Fibroblast of skin of left biceps (primary cell): Measurements from ENCODE around the gene TRAT1.

Experiments used
- DNase-seq, 2 experiments: peaks; one replicate each; pipeline ENCODE4 v3.0.0-alpha.2; 2013; ENCODE audit warnings: low read depth in 2 of 2

Gene TRAT1

DNA sequence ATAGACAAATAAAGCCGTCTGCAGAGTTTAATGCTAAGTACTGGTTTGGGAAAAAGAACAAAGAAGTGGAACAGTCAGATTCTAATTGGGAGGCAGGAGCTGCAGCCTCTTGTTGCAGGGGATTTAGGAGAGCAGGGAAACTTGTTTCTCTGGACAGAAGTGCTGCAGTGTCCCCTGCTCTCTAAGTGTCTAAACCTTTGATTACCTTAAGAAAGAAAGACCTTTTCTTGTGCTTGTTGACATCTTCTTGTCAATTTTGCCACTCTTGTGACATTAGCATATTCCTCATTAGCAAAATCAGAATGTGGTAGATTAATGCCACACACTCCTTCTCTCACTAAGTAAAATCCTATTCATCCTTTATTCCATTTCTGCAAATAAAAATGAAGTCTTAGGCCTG is 38.8 kb downstream of the TRAT1 start:
- DNase-seq, result no peak

DNA sequence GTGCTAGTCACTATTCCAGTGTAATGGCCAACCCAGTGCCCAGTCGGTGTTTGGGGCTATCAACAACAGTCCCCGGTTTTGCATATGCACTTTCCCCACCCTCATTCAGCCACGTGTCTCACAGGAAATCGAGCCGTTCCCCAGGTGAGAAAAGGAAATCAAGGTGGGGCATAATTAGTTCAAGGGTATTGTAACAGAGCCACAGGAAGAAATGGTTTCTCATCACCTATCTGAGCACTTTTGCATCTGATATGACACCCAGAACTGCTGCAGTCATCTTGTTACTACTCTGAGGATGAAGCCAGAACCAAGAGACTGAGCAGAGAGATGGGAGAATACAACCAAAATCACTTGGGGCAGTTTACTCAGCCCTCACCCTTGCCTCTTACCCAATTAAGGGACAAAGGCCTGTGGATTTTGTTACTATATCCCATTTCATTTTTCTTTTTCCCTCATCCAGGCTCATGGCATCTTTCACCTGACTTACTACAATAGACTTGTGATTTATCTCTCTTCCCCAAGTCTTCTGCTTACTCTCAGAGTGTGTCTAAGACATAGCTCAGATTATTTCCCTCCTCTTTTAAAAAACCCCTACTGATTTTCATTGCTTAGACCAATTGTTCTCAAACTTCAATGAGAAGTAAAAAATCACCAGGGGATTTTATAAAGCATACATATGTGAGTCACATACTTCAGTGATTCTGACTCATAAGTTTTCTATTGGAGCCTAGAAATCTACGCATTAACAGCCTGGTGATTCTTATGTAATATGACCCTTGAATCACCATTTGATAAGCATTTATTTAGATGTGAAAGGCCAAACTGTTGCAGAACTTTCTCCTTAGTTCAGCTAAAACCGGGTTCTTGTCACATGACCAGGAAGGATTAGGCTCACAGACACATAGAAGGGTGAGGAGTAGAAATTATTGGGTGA is 40.5 kb downstream of the TRAT1 start:
- DNase-seq, result peak; percentile 13 to 17

DNA sequence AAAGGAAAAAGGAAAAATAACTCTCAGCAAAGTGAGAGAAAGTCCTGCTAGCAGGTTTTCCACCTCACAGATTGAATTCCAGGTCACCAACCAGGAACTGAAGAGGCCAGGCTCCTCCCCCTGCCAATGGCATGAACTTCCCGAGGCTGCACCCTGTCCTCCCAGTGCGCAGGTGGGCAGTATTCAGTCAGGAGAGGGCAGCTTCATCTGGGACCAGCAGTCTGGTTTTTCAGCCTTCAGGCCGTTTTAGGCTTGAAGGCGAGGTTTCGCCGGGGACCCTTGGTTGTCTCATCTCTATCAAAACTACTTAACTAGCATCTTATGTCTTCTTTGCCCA is 41.2 kb downstream of the TRAT1 start:
- no peak for DNase-seq

DNA sequence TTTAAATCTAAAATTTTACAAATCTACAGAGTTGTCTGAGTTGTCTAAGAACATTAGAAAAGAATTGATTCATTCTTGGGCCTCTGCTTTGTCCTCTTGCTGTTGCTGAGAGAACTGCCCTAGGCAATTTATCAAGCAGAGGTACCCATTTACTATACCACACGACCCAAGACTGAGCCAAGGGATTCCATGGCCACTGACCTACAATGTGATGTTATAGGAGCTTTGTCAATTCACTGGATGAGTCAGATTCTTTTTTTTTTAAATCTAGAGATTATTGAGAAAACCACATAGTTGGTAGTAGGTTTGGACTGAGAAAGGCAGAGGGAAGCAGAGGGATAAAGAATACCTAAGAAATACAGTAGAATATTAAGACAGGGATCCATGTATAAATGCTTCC is 55.3 kb downstream of the TRAT1 start:
- no peak for DNase-seq

DNA sequence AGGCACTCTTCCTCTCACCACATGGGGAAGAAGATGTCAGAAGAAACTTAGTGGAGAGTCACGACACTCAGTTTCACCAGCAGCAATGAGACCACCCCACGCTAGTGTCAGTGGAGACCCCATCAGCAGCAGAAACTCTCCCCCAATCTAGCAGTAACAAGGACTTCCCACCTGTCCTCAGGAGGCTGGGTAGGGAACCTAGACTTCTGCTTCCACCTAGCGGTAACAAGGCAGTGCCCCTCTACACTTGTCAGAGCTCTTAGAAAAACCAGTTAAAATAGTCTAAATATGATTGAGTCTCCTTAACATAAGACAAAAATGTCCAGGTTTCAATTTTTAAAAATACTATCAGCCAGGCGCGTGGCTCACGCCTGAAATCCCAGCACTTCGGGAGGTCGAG is 57.3 kb downstream of the TRAT1 start:
- DNase-seq, result no peak

DNA sequence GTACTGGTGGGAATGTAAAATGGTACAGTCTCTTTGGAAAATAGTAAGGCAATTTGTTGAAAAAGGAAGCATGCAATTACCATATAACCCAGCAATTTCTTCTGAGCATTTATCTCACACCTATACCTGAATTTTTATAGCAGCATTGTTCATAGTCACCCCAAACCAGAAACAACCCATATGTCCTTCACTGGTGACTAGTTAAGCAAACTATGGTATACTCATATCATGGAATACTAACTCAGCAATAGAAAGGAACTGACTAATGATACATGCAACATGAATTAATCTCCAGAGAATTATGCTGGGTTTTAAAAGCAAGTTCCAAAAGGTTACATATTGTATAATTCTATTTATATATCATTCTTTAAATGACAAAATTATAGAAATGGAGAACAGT is 60.2 kb downstream of the TRAT1 start:
- no peak for DNase-seq

DNA sequence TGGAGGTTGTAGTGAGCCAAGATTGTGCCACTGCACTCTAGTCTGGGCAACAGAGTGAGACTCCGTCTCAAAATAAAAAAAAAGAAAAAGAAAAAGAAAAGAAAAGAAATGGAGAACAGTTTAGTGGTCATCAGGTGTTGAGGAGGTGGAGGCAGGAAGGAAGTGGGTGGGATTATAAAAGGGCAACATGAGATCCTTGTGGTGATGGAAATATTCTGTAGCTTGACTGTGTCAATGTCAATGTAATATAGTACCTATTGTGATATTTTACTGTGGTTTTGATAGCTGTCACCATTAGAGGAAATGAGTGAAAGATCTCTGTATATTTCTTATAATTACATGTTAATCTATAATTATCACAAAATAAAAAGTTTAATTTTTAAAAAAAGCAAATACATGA is 60.8 kb downstream of the TRAT1 start:
- DNase-seq, result no peak

DNA sequence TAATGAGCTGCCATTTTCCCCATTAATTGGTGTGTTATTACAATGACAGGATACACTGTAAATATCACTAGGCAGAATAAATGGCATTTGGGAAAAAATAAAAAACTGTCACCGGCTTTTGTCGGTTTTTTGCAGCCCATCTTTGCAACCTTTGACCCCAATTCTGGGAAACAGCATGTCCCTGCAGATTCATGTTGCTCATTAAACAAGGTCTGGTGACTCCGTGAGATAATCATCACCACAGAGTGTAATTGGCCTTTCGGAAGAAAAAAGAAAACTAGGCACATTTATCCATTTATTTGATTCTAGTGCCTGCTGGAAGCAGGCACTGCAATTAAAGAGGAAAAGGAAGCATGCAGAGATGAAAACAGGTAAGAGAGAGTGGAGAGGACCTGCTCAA is 64.5 kb downstream of the TRAT1 start:
- no peak for DNase-seq

DNA sequence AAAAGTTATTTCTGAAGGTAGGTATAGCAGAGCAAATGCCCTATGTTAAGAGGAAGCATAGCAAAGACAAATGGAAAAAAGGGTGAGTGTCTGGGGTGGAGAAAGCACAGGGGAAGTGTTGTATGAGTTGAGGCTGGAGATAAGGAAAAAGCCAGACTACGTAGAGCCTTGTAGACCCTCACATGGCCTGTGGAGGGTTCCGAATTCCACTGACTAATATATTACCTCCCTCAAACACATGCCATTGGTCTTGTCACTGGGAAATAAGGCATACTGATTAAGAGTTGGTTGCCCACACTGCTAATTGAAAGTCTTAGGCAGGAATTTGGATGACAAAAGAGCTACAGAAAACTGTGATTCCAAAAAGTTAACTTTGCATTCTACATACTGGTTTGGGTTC is 65.2 kb downstream of the TRAT1 start:
- DNase-seq, result no peak

DNA sequence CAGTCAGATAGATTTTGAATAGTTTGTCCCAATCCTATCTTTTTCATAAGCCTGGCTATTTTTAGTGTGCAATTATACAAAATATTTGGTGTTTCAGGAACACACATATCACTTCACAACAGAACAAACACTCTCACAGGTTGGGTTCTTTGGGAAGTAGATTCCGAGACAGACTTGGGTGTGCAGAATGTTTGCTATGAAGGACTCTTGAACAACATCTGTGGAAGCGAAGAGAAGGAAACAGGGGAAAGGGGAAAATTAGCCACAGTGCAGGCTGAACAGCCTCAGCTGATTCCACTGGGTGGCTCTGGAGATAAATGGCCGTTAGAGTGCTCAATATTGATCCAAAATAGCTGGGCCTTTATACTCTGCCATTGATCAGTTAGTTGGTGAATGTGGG is 69.2 kb downstream of the TRAT1 start:
- no peak for DNase-seq

DNA sequence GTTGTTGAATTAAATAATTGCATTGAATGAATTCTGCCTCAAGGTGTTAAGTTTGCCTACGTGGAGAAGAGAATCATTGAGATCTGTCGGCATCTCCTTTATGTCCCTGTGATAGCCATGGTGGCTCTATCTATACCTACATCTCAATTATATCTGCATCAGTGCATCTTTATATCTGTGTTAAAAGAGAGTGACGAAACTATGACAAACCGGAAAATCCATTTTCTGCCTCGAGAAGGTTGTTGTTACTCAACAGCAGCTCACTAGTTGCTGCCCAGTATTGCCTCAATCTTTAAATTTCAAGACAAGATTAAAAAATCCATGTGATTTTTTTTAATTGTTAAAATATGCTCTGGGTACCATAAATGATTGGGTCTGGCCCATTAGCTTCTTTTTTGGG is 72.4 kb downstream of the TRAT1 start:
- DNase-seq, result no peak

DNA sequence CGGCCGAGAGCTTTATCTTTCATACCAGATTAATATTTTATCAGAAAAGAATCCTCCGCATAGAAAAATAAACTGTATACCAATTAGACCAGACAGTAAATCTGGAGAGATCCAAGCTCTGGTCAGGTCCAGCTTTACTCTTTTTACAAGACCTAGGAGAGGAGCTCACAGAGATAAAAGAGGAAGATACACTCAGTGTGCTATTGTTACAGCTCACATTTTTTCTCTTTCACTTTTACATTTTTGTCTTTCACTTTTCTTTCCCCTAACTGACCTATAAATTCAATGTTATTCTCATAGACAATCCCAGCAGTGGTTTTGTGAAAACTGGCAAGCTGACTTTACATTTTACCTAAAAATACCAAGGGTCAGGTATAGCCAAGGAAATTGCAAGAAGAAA is 75.3 kb downstream of the TRAT1 start:
- DNase-seq, result no peak

DNA sequence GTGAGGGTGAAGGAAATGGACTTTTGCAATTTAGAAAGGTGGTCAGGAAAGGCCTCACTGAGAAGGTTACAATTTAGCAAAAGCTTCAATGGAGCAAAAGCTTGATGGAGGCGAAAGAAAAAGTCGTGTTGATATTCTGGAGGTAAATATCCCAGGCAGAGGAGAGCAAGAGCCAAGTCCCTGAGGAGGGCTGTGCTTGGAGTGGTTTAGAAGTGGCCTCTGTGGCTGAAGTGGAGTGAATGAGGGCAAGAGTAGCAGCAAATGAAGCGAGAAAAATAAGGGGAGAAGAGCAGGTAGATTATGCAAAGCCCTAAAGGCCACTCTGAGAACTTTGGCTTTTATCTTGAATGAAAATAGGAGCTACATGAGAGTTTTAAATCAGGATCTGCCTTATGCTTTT is 76.9 kb downstream of the TRAT1 start:
- no peak for DNase-seq
